Osteocyte (in vitro differentiated cells): ENCODE measurements around the gene ABHD17B. TPM values are rescaled to one million over a fixed set of nuclear protein-coding genes. Genes with fewer than 3 reads are reported as not detected.
A peak's percentile ranks its signal among the peaks of the same experiment; 100 is the strongest.
"Not testable (repeated sequence)": the region's sequence is repeated elsewhere in the genome, so short reads cannot be mapped to it uniquely, and the experiment has no call there.

Source experiments
- DNase-seq: peaks from one replicate; pipeline ENCODE4 v3.0.0; 2021; ENCODE audit warnings: mixed read lengths; ENCODE audit not compliant: unreplicated experiment; ENCODE audit errors: extremely low spot score
- H3K27ac Mint-ChIP-seq: one replicate; pipeline ENCODE4 v1.8.0; 2021; ENCODE audit warnings: mild to moderate bottlenecking, mixed read lengths; ENCODE audit not compliant: unreplicated experiment
- H3K27me3 Mint-ChIP-seq: one replicate; pipeline ENCODE4 v1.8.0; 2021; ENCODE audit warnings: mixed read lengths; ENCODE audit not compliant: unreplicated experiment
- H3K36me3 Mint-ChIP-seq: one replicate; pipeline ENCODE4 v1.8.0; 2021; ENCODE audit warnings: mixed read lengths; ENCODE audit not compliant: unreplicated experiment
- H3K4me1 Mint-ChIP-seq: one replicate; pipeline ENCODE4 v1.8.0; 2021; ENCODE audit warnings: mixed read lengths; ENCODE audit not compliant: unreplicated experiment
- H3K4me3 Mint-ChIP-seq: one replicate; pipeline ENCODE4 v1.8.0; 2021; ENCODE audit warnings: mild to moderate bottlenecking, moderate library complexity, mixed read lengths; ENCODE audit not compliant: unreplicated experiment
- H3K9me3 Mint-ChIP-seq: one replicate; pipeline ENCODE4 v1.8.0; 2021; ENCODE audit warnings: mixed read lengths; ENCODE audit not compliant: unreplicated experiment
- CTCF ChIP-seq: fragments of 200-600 bp; sonication (generic); IDR thresholded peaks from 2 replicates; pipeline ENCODE4 v1.5.0; 2021; ENCODE audit warnings: antibody characterized with exemption, mild to moderate bottlenecking, moderate library complexity
- long read RNA-seq: library from polyadenylated mRNA; unstranded; transcript quantifications from one replicate; pipeline ENCODE4 v2.0.0, GENCODE V29; 2021
- total RNA-seq: library from RNA; stranded (reverse); gene quantifications from 2 replicates; pipeline ENCODE4 v1.2.1, GENCODE V29; 2021

The ABHD17B gene
- 15.6 and 16.2 TPM in 2 replicates for total RNA-seq
- long read RNA-seq, partial matches to known transcripts: 2 of 6 reads
- long read RNA-seq, other reads (novel, unspliced or antisense): 3 of 6 reads

- DNase-seq: peak; percentile 99
- no peak for TF ChIP-seq CTCF
- Mint-ChIP-seq H3K4me1 (peaks cover 42% of the 10 kb centered on the region), H3K27ac (peak within 1 kb of the TSS; percentile 98), H3K4me3 (peak within 1 kb of the TSS; percentile 97), H3K27me3 (no peaks in the 10 kb centered on the region), H3K36me3 (no peaks in the 10 kb centered on the region), H3K9me3 (no peaks in the 10 kb centered on the region)
These were observed at the start of gene ABHD17B, which contains the start of gene C9orf85 for GRCh38 chr9:71911061-71911907. ABHD17B (minus strand) TSS chr9:71911193; CDS start chr9:71875080, 36,113 bp downstream. C9orf85 (plus strand) TSS chr9:71911639; CDS start chr9:71911735, 96 bp downstream.

GRCh38 chr9:71955300-71955915 is 44.4 kb upstream of the ABHD17B start:
- Mint-ChIP-seq H3K36me3 (peaks cover 2% of the 10 kb centered on the region), H3K4me3 (no peak overlapping the region), H3K4me1 (no peaks in the 10 kb centered on the region), H3K27me3 (no peaks in the 10 kb centered on the region), H3K27ac (no peak overlapping the region), H3K9me3 (no peaks in the 10 kb centered on the region)
- TF ChIP-seq CTCF: no peak
- DNase-seq: no peak

GRCh38 chr9:71954652-71955051 is 43.7 kb upstream of the ABHD17B start:
- H3K36me3 Mint-ChIP-seq, H3K27ac Mint-ChIP-seq, H3K4me3 Mint-ChIP-seq, H3K27me3 Mint-ChIP-seq, H3K9me3 Mint-ChIP-seq, DNase-seq, H3K4me1 Mint-ChIP-seq: not testable (repeated sequence)

- Mint-ChIP-seq H3K27ac (no peak overlapping the region), H3K27me3 (no peaks in the 10 kb centered on the region), H3K36me3 (peaks cover 12% of the 10 kb centered on the region), H3K4me3 (no peak overlapping the region), H3K9me3 (no peaks in the 10 kb centered on the region), H3K4me1 (peaks cover 21% of the 10 kb centered on the region)
- TF ChIP-seq CTCF: no peak
- no peak for DNase-seq
These were observed 33.9 kb upstream of the ABHD17B start for GRCh38 chr9:71944754-71945375.

- Mint-ChIP-seq H3K27me3 (no peaks in the 10 kb centered on the region), H3K36me3 (peaks cover 3% of the 10 kb centered on the region), H3K27ac (no peak overlapping the region), H3K4me3 (no peak overlapping the region), H3K9me3 (no peaks in the 10 kb centered on the region), H3K4me1 (peaks cover 27% of the 10 kb centered on the region)
- no peak for TF ChIP-seq CTCF
- DNase-seq: no peak
These were observed 31.1 kb upstream of the ABHD17B start for GRCh38 chr9:71941998-71942567.
